H9 (cell line): ENCODE data around the gene MAPK11. TPM values are rescaled to one million over a fixed set of nuclear protein-coding genes. Genes with fewer than 3 reads are reported as not detected.

Source experiments
- DNase-seq: peaks from one replicate; pipeline ENCODE4 v3.0.0-alpha.2; 2017
- H2AFZ ChIP-seq: one replicate; pipeline ENCODE4 v1.6.1; 2013; ENCODE audit warnings: mild to moderate bottlenecking, low read length, control low read depth, moderate library complexity
- H2AK5ac ChIP-seq: 2 replicates; pipeline ENCODE4 v1.6.1; 2013; ENCODE audit warnings: low read length, control low read depth, mixed read lengths; ENCODE audit not compliant: insufficient read length
- H2BK120ac ChIP-seq: one replicate; pipeline ENCODE4 v1.6.1; 2013; ENCODE audit warnings: low read depth, mild to moderate bottlenecking, low read length, control low read depth, inconsistent platforms; ENCODE audit not compliant: poor library complexity, severe bottlenecking
- H2BK12ac ChIP-seq: 2 replicates; pipeline ENCODE4 v1.6.1; 2013; ENCODE audit warnings: low read length, control low read depth, mixed read lengths, low read depth; ENCODE audit not compliant: insufficient read length
- H2BK15ac ChIP-seq: 2 replicates; pipeline ENCODE4 v1.6.1; 2013; ENCODE audit warnings: low read depth, low read length, control low read depth
- H2BK20ac ChIP-seq: one replicate; pipeline ENCODE4 v1.6.1; 2013; ENCODE audit warnings: low read depth, mild to moderate bottlenecking, low read length, control low read depth, inconsistent platforms; ENCODE audit not compliant: poor library complexity, severe bottlenecking
- H2BK5ac ChIP-seq: 2 replicates; pipeline ENCODE4 v1.6.1; 2013; ENCODE audit warnings: low read length, control low read depth, mixed read lengths; ENCODE audit not compliant: insufficient read length
- H3K14ac ChIP-seq: 2 replicates; pipeline ENCODE4 v1.6.1; 2013; ENCODE audit warnings: low read length, control low read depth; ENCODE audit not compliant: insufficient read depth
- H3K18ac ChIP-seq: 2 replicates; pipeline ENCODE4 v1.6.1; 2013; ENCODE audit warnings: low read depth, mild to moderate bottlenecking, mixed read lengths, low read length, control low read depth; ENCODE audit not compliant: insufficient read length
- H3K23ac ChIP-seq: 2 replicates; pipeline ENCODE4 v1.6.1; 2013; ENCODE audit warnings: low read length, control low read depth, mixed read lengths, low read depth; ENCODE audit not compliant: insufficient read length
- H3K23me2 ChIP-seq: 2 replicates; pipeline ENCODE4 v1.6.1; 2013; ENCODE audit warnings: low read depth, mild to moderate bottlenecking, mixed read lengths, low read length, control low read depth; ENCODE audit not compliant: insufficient read length, poor library complexity, severe bottlenecking
- H3K27ac ChIP-seq: 2 replicates; pipeline ENCODE4 v1.5.1; 2013; ENCODE audit warnings: low read length, control low read depth, mixed read lengths, low read depth; ENCODE audit not compliant: insufficient read length
- H3K27me3 ChIP-seq: 2 replicates; pipeline ENCODE4 v1.6.1; 2013; ENCODE audit warnings: low read length, control low read depth, inconsistent platforms; ENCODE audit not compliant: insufficient read depth
- H3K4ac ChIP-seq: 2 replicates; pipeline ENCODE4 v1.6.1; 2013; ENCODE audit warnings: low read depth, mild to moderate bottlenecking, control low read depth, inconsistent platforms, low read length, moderate library complexity
- H3K4me1 ChIP-seq: 2 replicates; pipeline ENCODE4 v1.6.1; 2013; ENCODE audit warnings: low read length, control low read depth, inconsistent platforms; ENCODE audit not compliant: insufficient read depth
- H3K4me2 ChIP-seq: 2 replicates; pipeline ENCODE4 v1.6.1; 2013; ENCODE audit warnings: low read length, control low read depth, mixed read lengths; ENCODE audit not compliant: insufficient read length, insufficient read depth
- H3K56ac ChIP-seq: 2 replicates; pipeline ENCODE4 v1.6.1; 2013; ENCODE audit warnings: low read depth, mild to moderate bottlenecking, mixed read lengths, low read length, control low read depth; ENCODE audit not compliant: insufficient read length
- H3K79me1 ChIP-seq: 2 replicates; pipeline ENCODE4 v1.6.1; 2013; ENCODE audit warnings: low read depth, mild to moderate bottlenecking, moderate library complexity, low read length, control low read depth, inconsistent platforms; ENCODE audit not compliant: insufficient read depth, poor library complexity, severe bottlenecking
- H3K79me2 ChIP-seq: 2 replicates; pipeline ENCODE4 v1.6.1; 2013; ENCODE audit warnings: low read length, control low read depth, inconsistent platforms; ENCODE audit not compliant: insufficient read depth
- H3K9ac ChIP-seq: 2 replicates; pipeline ENCODE4 v1.6.1; 2013; ENCODE audit warnings: low read length, control low read depth, mixed read lengths; ENCODE audit not compliant: insufficient read length; ENCODE audit errors: extremely low read depth
- H3K9me3 ChIP-seq: one replicate; pipeline ENCODE4 v1.6.1; 2013; ENCODE audit warnings: low read depth, low read length, inconsistent platforms; ENCODE audit not compliant: control insufficient read depth
- H3T11ph ChIP-seq: one replicate; pipeline ENCODE4 v1.6.1; 2013; ENCODE audit warnings: mild to moderate bottlenecking, low read length, control low read depth, inconsistent platforms
- H4K20me1 ChIP-seq: one replicate; pipeline ENCODE4 v1.6.1; 2013; ENCODE audit not compliant: control insufficient read depth, insufficient read length, insufficient read depth
- H4K5ac ChIP-seq: 2 replicates; pipeline ENCODE4 v1.6.1; 2013; ENCODE audit warnings: low read depth, mild to moderate bottlenecking, mixed read lengths, low read length, control low read depth; ENCODE audit not compliant: insufficient read length
- H4K8ac ChIP-seq: replicated peaks from 2 replicates; pipeline ENCODE4 v1.6.1; 2013; ENCODE audit warnings: low read length, control low read depth, mixed read lengths, low read depth; ENCODE audit not compliant: insufficient read length
- H4K91ac ChIP-seq: 2 replicates; pipeline ENCODE4 v1.6.1; 2013; ENCODE audit warnings: low read depth, mild to moderate bottlenecking, moderate library complexity, mixed read lengths, low read length, control low read depth; ENCODE audit not compliant: insufficient read length
- H3K27ac Mint-ChIP-seq, 3 experiments: 2 replicates in 2 of 3; 3 replicates in 1 of 3; pipeline ENCODE4 v1.8.0; 2020 to 2021; ENCODE audit warnings: mixed read lengths in 3 of 3, mild to moderate bottlenecking in 1 of 3, moderate library complexity in 1 of 3
- H3K27me3 Mint-ChIP-seq: 2 replicates; pipeline ENCODE4 v1.8.0; 2021; ENCODE audit warnings: low read depth, mild to moderate bottlenecking, moderate library complexity, mixed read lengths
- H3K36me3 Mint-ChIP-seq, 3 experiments: 2 replicates in 2 of 3; 3 replicates in 1 of 3; pipeline ENCODE4 v1.8.0; 2020 to 2021; ENCODE audit warnings: low read depth in 3 of 3, mixed read lengths in 3 of 3; ENCODE audit not compliant: insufficient read depth in 1 of 3
- H3K4me1 Mint-ChIP-seq, 2 experiments: 2 replicates each; pipeline ENCODE4 v1.8.0; 2020; ENCODE audit warnings: mixed read lengths in 2 of 2
- H3K4me3 Mint-ChIP-seq, 2 experiments: 2 replicates in 1 of 2; 3 replicates in 1 of 2; pipeline ENCODE4 v1.8.0; 2020 to 2021; ENCODE audit warnings: mild to moderate bottlenecking in 2 of 2, mixed read lengths in 2 of 2, moderate library complexity in 1 of 2
- H3K9me3 Mint-ChIP-seq, 2 experiments: 2 replicates in 1 of 2; 3 replicates in 1 of 2; pipeline ENCODE4 v1.8.0; 2020; ENCODE audit warnings: mild to moderate bottlenecking in 2 of 2, mixed read lengths in 2 of 2, moderate library complexity in 1 of 2
- CTCF ChIP-seq: fragments of 200-600 bp; sonication (generic); conservative IDR thresholded peaks from 3 replicates; pipeline ENCODE4 v1.8.0; 2021; ENCODE audit warnings: antibody characterized with exemption, mild to moderate bottlenecking
- WGBS: extraction: QIAGEN DNeasy Blood & Tissue Kit; methylation state at CpG from one replicate; pipeline ENCODE4 v1.1.7; 2013; ENCODE audit warnings: missing lambda C conversion rate, low lambda C conversion rate, mixed read lengths; ENCODE audit not compliant: insufficient read length; ENCODE audit errors: extremely low coverage; 5-methylcytosine and 5-hydroxymethylcytosine counted together
- total RNA-seq: library from RNA; stranded (reverse); gene quantifications from 2 replicates; pipeline ENCODE4 v1.2.1, GENCODE V29; 2021

Gene MAPK11
- total RNA-seq, 1 experiment from 2014 or later: 1.5 TPM

GRCh38 chr22:50267591-50268390, 2.4 kb downstream of the MAPK11 start:
- Histone ChIP-seq H4K91ac (no peak overlapping the region), H3K9me3 (no peaks in the 10 kb centered on the region), H3K27ac (no peak overlapping the region), H3K79me1 (no peaks in the 10 kb centered on the region), H2BK120ac (no peak overlapping the region), H2BK20ac (no peak overlapping the region), H3K4ac (no peak overlapping the region), H4K20me1 (no peaks in the 10 kb centered on the region), H2AK5ac (no peak overlapping the region), H3K14ac (no peak overlapping the region), H2BK15ac (no peak overlapping the region), H3T11ph (no peak overlapping the region), H2BK5ac (no peak overlapping the region), H3K23ac (no peak overlapping the region), H3K56ac (no peak overlapping the region), H3K27me3 (peaks cover 15% of the 10 kb centered on the region; the same call in 1 of the 2 replicates), H3K4me1 (no peaks in the 10 kb centered on the region), H2BK12ac (no peak overlapping the region), H4K8ac (no peak overlapping the region), H3K9ac (no peak overlapping the region), H3K79me2 (no peaks in the 10 kb centered on the region), H3K18ac (no peak overlapping the region), H3K4me2 (no peak overlapping the region), H2AFZ (no peak overlapping the region), H3K23me2 (peaks cover 5% of the 10 kb centered on the region), H4K5ac (no peak overlapping the region)
- no CpG with 5 or more reads among the region's 75 CpGs for WGBS
- H3K27ac Mint-ChIP-seq: no peak overlapping the region
- no peaks in the 10 kb centered on the region for H3K36me3 Mint-ChIP-seq
- peak overlapping the region in 1 of 2 experiments; percentile 19; a peak in 1 of 5 replicates for H3K4me3 Mint-ChIP-seq
- peaks cover 77% of the 10 kb centered on the region for H3K27me3 Mint-ChIP-seq
- peak; percentile 28; the same call in 2 of the 3 replicates for TF ChIP-seq CTCF
- peak; percentile 69 for DNase-seq
- peaks cover 4 to 12% of the 10 kb centered on the region in 2 experiments for H3K4me1 Mint-ChIP-seq
- H3K9me3 Mint-ChIP-seq: peaks cover 2 to 3% of the 10 kb centered on the region in 2 experiments; a peak in 2 of 5 replicates
